ENCODE measurements around the gene FMO2.

- TF ChIP-seq CTCF (IDR thresholded peaks at IDR 0.05 in 8 of 11, conservative IDR thresholded peaks at IDR 0.05 in 3 of 11) (no peak), POLR2A (IDR thresholded peaks at IDR 0.05) (no peak)
Measured at GRCh38 chr1:171213559-171214454, 28.7 kb downstream of the FMO2 start.

All from spleen (tissue), 7 donors.